Transverse colon (tissue), 4 donors: ENCODE results near the gene AGO3.

Experiments
- EP300 ChIP-seq: sonication (generic); formaldehyde crosslinking; IDR thresholded peaks from one replicate; pipeline ENCODE4 v1.6.1; 2017; ENCODE audit warnings: antibody characterized with exemption, low read depth
- POLR2A ChIP-seq: fragments of 450-650 bp; IDR thresholded peaks from one replicate; pipeline ENCODE4 v1.6.1; 2016; ENCODE audit warnings: antibody characterized with exemption, mild to moderate bottlenecking, moderate library complexity
- POLR2AphosphoS5 ChIP-seq, 3 donors: sonication (generic); formaldehyde crosslinking; IDR thresholded peaks; one replicate each; pipeline ENCODE4 v1.6.1; 2016; ENCODE audit warnings: antibody characterized with exemption in 3 of 3
- TF ChIP-seq, protein P1 (sequence below), 5 experiments: fragments of 200-600 bp in 3 of 5; fragments of 450-650 bp in 2 of 5; sonication (generic) in 3 of 5; IDR thresholded peaks; 1 replicate in 2 of 5; 2 replicates in 3 of 5; pipeline ENCODE4 v1.5.1; 2016 to 2017; ENCODE audit warnings: antibody characterized with exemption in 5 of 5, inconsistent platforms in 3 of 5, mild to moderate bottlenecking in 2 of 5, moderate library complexity in 1 of 5

GRCh38 chr1:35899941-35900340 lies 31.0 kb upstream of the AGO3 start:
- TF ChIP-seq, protein P1, sequence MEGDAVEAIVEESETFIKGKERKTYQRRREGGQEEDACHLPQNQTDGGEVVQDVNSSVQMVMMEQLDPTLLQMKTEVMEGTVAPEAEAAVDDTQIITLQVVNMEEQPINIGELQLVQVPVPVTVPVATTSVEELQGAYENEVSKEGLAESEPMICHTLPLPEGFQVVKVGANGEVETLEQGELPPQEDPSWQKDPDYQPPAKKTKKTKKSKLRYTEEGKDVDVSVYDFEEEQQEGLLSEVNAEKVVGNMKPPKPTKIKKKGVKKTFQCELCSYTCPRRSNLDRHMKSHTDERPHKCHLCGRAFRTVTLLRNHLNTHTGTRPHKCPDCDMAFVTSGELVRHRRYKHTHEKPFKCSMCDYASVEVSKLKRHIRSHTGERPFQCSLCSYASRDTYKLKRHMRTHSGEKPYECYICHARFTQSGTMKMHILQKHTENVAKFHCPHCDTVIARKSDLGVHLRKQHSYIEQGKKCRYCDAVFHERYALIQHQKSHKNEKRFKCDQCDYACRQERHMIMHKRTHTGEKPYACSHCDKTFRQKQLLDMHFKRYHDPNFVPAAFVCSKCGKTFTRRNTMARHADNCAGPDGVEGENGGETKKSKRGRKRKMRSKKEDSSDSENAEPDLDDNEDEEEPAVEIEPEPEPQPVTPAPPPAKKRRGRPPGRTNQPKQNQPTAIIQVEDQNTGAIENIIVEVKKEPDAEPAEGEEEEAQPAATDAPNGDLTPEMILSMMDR (IDR thresholded peaks at IDR 0.05), result no peak
- TF ChIP-seq POLR2A (no peak), EP300 (no peak), POLR2AphosphoS5 (IDR thresholded peaks at IDR 0.05) (no peak)
